Sigmoid colon (tissue), 7 donors: ENCODE measurements around the gene POLR1G. TPM values are rescaled to one million over a fixed set of nuclear protein-coding genes. Genes with fewer than 3 reads are reported as not detected.

Experiments used
- DNase-seq: peaks from one replicate; pipeline ENCODE4 v3.0.0-alpha.2; 2019
- H3K27ac ChIP-seq, 4 donors: fragments of 200-600 bp; sonication (generic); one replicate each; pipeline ENCODE4 v1.5.1; 2016 to 2019; ENCODE audit warnings: mild to moderate bottlenecking in 1 of 4
- H3K27me3 ChIP-seq, 3 donors: fragments of 200-600 bp; sonication (generic); one replicate each; pipeline ENCODE4 v1.5.1; 2019; ENCODE audit warnings: mild to moderate bottlenecking in 1 of 3
- H3K36me3 ChIP-seq, 4 donors: fragments of 200-600 bp; sonication (generic); one replicate each; pipeline ENCODE4 v1.5.1; 2016 to 2019
- H3K4me1 ChIP-seq, 4 donors: fragments of 200-600 bp; sonication (generic); one replicate each; pipeline ENCODE4 v1.5.1; 2017 to 2019
- H3K4me3 ChIP-seq, 4 donors: fragments of 200-600 bp; sonication (generic); one replicate each; pipeline ENCODE4 v1.5.1; 2017 to 2019; ENCODE audit warnings: mild to moderate bottlenecking in 2 of 4, moderate library complexity in 1 of 4
- H3K9me3 ChIP-seq, 4 donors: fragments of 200-600 bp in 3 of 4; sonication (generic) in 3 of 4; one replicate each; pipeline versions ENCODE4 v1.5.1 to v1.6.1; 2013 to 2019
- CTCF ChIP-seq, 4 experiments: fragments of 450-650 bp in 3 of 4; fragments of 200-600 bp in 1 of 4; IDR thresholded peaks; one replicate each; pipeline ENCODE4 v1.5.1; 2016 to 2019; ENCODE audit warnings: antibody characterized with exemption in 4 of 4, mild to moderate bottlenecking in 3 of 4, moderate library complexity in 2 of 4
- EP300 ChIP-seq, 4 donors: sonication (generic); formaldehyde crosslinking; IDR thresholded peaks; one replicate each; pipeline ENCODE4 v1.6.1; 2017; ENCODE audit warnings: antibody characterized with exemption in 4 of 4
- POLR2A ChIP-seq, 2 donors: fragments of 450-650 bp; IDR thresholded peaks; one replicate each; pipeline ENCODE4 v1.6.1; 2016; ENCODE audit warnings: antibody characterized with exemption in 2 of 2, mild to moderate bottlenecking in 2 of 2, moderate library complexity in 2 of 2
- POLR2AphosphoS5 ChIP-seq, 4 donors: sonication (generic); formaldehyde crosslinking; IDR thresholded peaks; one replicate each; pipeline ENCODE4 v1.6.1; 2017; ENCODE audit warnings: antibody characterized with exemption in 4 of 4
- WGBS, 2 donors: extraction: QIAGEN DNeasy Blood & Tissue Kit; methylation state at CpG; one replicate each; pipeline ENCODE4 v1.1.7; 2013; 5-methylcytosine and 5-hydroxymethylcytosine counted together
- intact Hi-C: fragments of 100-400 bp; cut with DNase I; formaldehyde crosslinking; loops from one replicate; pipeline ENCODE4 v1.15.1; 2023
- polyA plus RNA-seq, 3 donors: library from polyadenylated mRNA; stranded (reverse); fragments of 200-250 nt; gene quantifications; one replicate each; pipeline ENCODE4 v1.2.3, GENCODE V29; 2013
- total RNA-seq, 4 donors: library from RNA; depleted of rRNA; stranded (reverse); fragments of >200 nt; gene quantifications; one replicate each; pipeline ENCODE4 v1.1.0, GENCODE V29; 2016
- donor health status: healthy with polysubstance abuse.
- donor health status: Bipolar disorder and iron deficiency.
- donor health status: healthy.

The POLR1G gene
- total and polyA plus RNA-seq, 7 donors, result 1.2 to 5.6 (median 3.6) TPM

- no peak for DNase-seq
- no peaks in the 10 kb centered on the region for H3K27me3 ChIP-seq
- H3K4me1 ChIP-seq, result peaks cover 0 to 49% (median 29%) of the 10 kb centered on the region in 4 donors
- intact Hi-C loops, result loop anchor here (10.0 kb wide), 1 partner anchor 274 kb away; the partner anchor contains the start of genes QPCTL and SNRPD2
- TF ChIP-seq POLR2A (IDR thresholded peaks at IDR 0.05), result no peak
- TF ChIP-seq POLR2AphosphoS5 (IDR thresholded peaks at IDR 0.05), result no peak
- TF ChIP-seq CTCF (IDR thresholded peaks at IDR 0.05), result no peak
- no peak for TF ChIP-seq EP300 (IDR thresholded peaks at IDR 0.05)
- WGBS, 2 donors, result 92 to 94% methylated on average over 6 of the region's 6 CpGs
- no peak overlapping the region for H3K27ac ChIP-seq
- peaks cover 0 to 43% (median 6%) of the 10 kb centered on the region in 4 donors for H3K36me3 ChIP-seq
- H3K4me3 ChIP-seq, result no peak overlapping the region
- H3K9me3 ChIP-seq, result no peaks in the 10 kb centered on the region
Measured at GRCh38 chr19:45420871-45421270, 14.4 kb downstream of the POLR1G start.

GRCh38 chr19:45421947-45422498 is 15.6 kb downstream of the POLR1G start:
- no peaks in the 10 kb centered on the region for H3K27me3 ChIP-seq
- intact Hi-C loops, result loop anchor here (2.0 to 10.0 kb wide), 2 partner anchors 15 to 273 kb away; partner anchors contain the start of genes POLR1G, QPCTL and SNRPD2
- no peak for DNase-seq
- H3K4me3 ChIP-seq, result no peak overlapping the region
- peaks cover 0 to 37% (median 18%) of the 10 kb centered on the region in 4 donors for H3K4me1 ChIP-seq
- H3K9me3 ChIP-seq, result no peaks in the 10 kb centered on the region
- H3K27ac ChIP-seq, result no peak overlapping the region
- H3K36me3 ChIP-seq, result peaks cover 0 to 34% (median 6%) of the 10 kb centered on the region in 4 donors
- 83 to 89% methylated on average over 6 of the region's 6 CpGs for WGBS, 2 donors
- TF ChIP-seq CTCF (IDR thresholded peaks at IDR 0.05) (no peak), EP300 (IDR thresholded peaks at IDR 0.05) (no peak), POLR2AphosphoS5 (IDR thresholded peaks at IDR 0.05) (no peak), POLR2A (IDR thresholded peaks at IDR 0.05) (no peak)

- WGBS, 2 donors, result 10 to 18% methylated on average over 20 of the region's 20 CpGs
- Histone ChIP-seq H3K36me3 (peaks cover 0 to 30% (median 6%) of the 10 kb centered on the region in 4 donors), H3K9me3 (no peaks in the 10 kb centered on the region), H3K4me3 (peak overlapping the region; percentile 55 to 73 (median 61)), H3K4me1 (peaks cover 0 to 35% (median 18%) of the 10 kb centered on the region in 4 donors), H3K27me3 (no peaks in the 10 kb centered on the region), H3K27ac (peak overlapping the region; percentile 80 to 92 (median 90))
- no peak for DNase-seq
- TF ChIP-seq CTCF (IDR thresholded peaks at IDR 0.05) (no peak), EP300 (IDR thresholded peaks at IDR 0.05) (no peak), POLR2A (IDR thresholded peaks at IDR 0.05) (no peak), POLR2AphosphoS5 (IDR thresholded peaks at IDR 0.05) (no peak)
- intact Hi-C loops, result loop anchor here (2.0 to 10.0 kb wide), 2 partner anchors 16 to 272 kb away; partner anchors contain the start of genes POLR1G, QPCTL and SNRPD2
Measured at GRCh38 chr19:45423033-45423588, 16.7 kb downstream of the POLR1G start.

GRCh38 chr19:45423589-45424190 is 17.2 kb downstream of the POLR1G start, which contains the start of gene ERCC1:
Gene ERCC1 (minus strand): TSS chr19:45423917. CDS start chr19:45423374, 543 bp downstream.
- peak; percentile 98 for DNase-seq
- Histone ChIP-seq H3K27me3 (no peaks in the 10 kb centered on the region), H3K4me1 (peaks cover 0 to 41% (median 23%) of the 10 kb centered on the region in 4 donors), H3K27ac (peak within 1 kb of the TSS; percentile 80 to 92 (median 90)), H3K9me3 (no peaks in the 10 kb centered on the region), H3K4me3 (peak within 1 kb of the TSS; percentile 55 to 73 (median 61)), H3K36me3 (peaks cover 0 to 26% (median 4%) of the 10 kb centered on the region in 4 donors)
- intact Hi-C loops, result loop anchor here (2.0 to 10.0 kb wide), 2 partner anchors 17 to 271 kb away; partner anchors contain the start of genes POLR1G, QPCTL and SNRPD2
- TF ChIP-seq CTCF (IDR thresholded peaks at IDR 0.05), result no peak
- TF ChIP-seq POLR2A (IDR thresholded peaks at IDR 0.05), result peak; percentile 28 to 73
- TF ChIP-seq POLR2AphosphoS5 (IDR thresholded peaks at IDR 0.05), result peak; percentile 39 to 82 (median 72)
- 1% methylated on average over 37 of the region's 37 CpGs for WGBS, 2 donors
